Naive B cell (primary cell): ENCODE measurements around the gene GLIS1. TPM values are rescaled to one million over a fixed set of nuclear protein-coding genes. Genes with fewer than 3 reads are reported as not detected.

ENCODE experiments used
- ATAC-seq, 2 donors: fragments of 150-1000 bp; cut with Tn5 transposase; 2 replicates each; pipeline ENCODE4 v1.10.0; 2021; ENCODE audit warnings: low read depth in 2 of 2, mild to moderate bottlenecking in 2 of 2, moderate library complexity in 2 of 2
- DNase-seq: peaks from one replicate; pipeline ENCODE4 v3.0.0; 2022
- H3K27ac Mint-ChIP-seq, 6 donors: one replicate each; pipeline ENCODE4 v1.8.0; 2020 to 2022; ENCODE audit warnings: mild to moderate bottlenecking in 6 of 6, mixed read lengths in 6 of 6, moderate library complexity in 5 of 6, inconsistent platforms in 2 of 6
- H3K27me3 Mint-ChIP-seq, 3 donors: one replicate each; pipeline ENCODE4 v1.8.0; 2021 to 2022; ENCODE audit warnings: mixed read lengths in 3 of 3, mild to moderate bottlenecking in 1 of 3
- H3K36me3 Mint-ChIP-seq, 2 donors: one replicate each; pipeline ENCODE4 v1.8.0; 2020 to 2022; ENCODE audit warnings: mixed read lengths in 2 of 2, inconsistent platforms in 1 of 2, mild to moderate bottlenecking in 1 of 2
- H3K4me1 Mint-ChIP-seq, 3 donors: one replicate each; pipeline ENCODE4 v1.8.0; 2020 to 2022; ENCODE audit warnings: mixed read lengths in 3 of 3, inconsistent platforms in 1 of 3, mild to moderate bottlenecking in 1 of 3, moderate library complexity in 1 of 3
- H3K4me3 Mint-ChIP-seq, 8 donors: one replicate each; pipeline ENCODE4 v1.8.0; 2020 to 2022; ENCODE audit warnings: mild to moderate bottlenecking in 8 of 8, mixed read lengths in 8 of 8, moderate library complexity in 8 of 8, inconsistent platforms in 2 of 8
- H3K9me3 Mint-ChIP-seq, 7 donors: one replicate each; pipeline ENCODE4 v1.8.0; 2020 to 2022; ENCODE audit warnings: mixed read lengths in 7 of 7, mild to moderate bottlenecking in 5 of 7, inconsistent platforms in 2 of 7, moderate library complexity in 1 of 7
- polyA plus RNA-seq, 6 donors: library from polyadenylated mRNA; unstranded; fragments of 300-500 nt; fragmentation: Illumina TruSeq; gene quantifications; one replicate each; pipeline ENCODE4 v1.2.3, GENCODE V29; 2021; ENCODE audit warnings: low read depth in 6 of 6

The GLIS1 gene
- polyA plus RNA-seq, 6 donors from 2014 or later = not detected

GRCh38 chr1:53583021-53583867, 155.7 kb downstream of the GLIS1 start:
- Mint-ChIP-seq H3K27ac (peak overlapping the region in 1 of 6 donors; percentile 28), H3K4me3 (no peak overlapping the region), H3K27me3 (peaks cover 4 to 18% (median 16%) of the 10 kb centered on the region in 3 donors), H3K4me1 (no peaks in the 10 kb centered on the region), H3K36me3 (no peaks in the 10 kb centered on the region), H3K9me3 (no peaks in the 10 kb centered on the region)
- ATAC-seq (no peak), DNase-seq (no peak)

- DNase-seq (no peak), ATAC-seq (no peak)
- Mint-ChIP-seq H3K27ac (no peak overlapping the region), H3K27me3 (peaks cover 7 to 26% (median 17%) of the 10 kb centered on the region in 3 donors), H3K4me1 (no peaks in the 10 kb centered on the region), H3K4me3 (no peak overlapping the region), H3K9me3 (no peaks in the 10 kb centered on the region), H3K36me3 (no peaks in the 10 kb centered on the region)
Measured at GRCh38 chr1:53582211-53583020, 156.5 kb downstream of the GLIS1 start.

DNA sequence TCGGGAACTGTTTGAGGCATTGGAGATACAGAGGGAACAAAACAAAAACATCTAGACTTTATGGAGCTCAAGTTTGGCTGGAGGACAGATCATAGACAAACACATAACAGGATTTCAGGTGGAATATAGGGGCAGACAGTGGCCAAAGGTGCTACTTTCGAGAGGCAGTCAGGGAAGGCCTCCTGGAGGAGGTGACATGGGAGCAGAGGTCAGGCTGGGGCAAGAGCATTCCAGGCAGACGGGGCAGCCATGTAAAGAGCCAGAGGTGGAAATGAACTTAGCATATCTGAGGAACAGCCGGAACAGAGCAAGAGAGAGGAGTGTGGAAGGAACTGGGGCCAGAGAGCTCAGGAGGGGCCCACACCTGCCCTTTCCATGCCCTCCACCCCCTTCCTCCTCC, 157.5 kb downstream of the GLIS1 start:
- H3K27ac Mint-ChIP-seq = no peak overlapping the region
- no peak for ATAC-seq
- H3K36me3 Mint-ChIP-seq = no peaks in the 10 kb centered on the region
- H3K4me1 Mint-ChIP-seq = peaks cover 0 to 3% (median 0%) of the 10 kb centered on the region in 3 donors
- no peaks in the 10 kb centered on the region for H3K9me3 Mint-ChIP-seq
- DNase-seq = no peak
- H3K27me3 Mint-ChIP-seq = peaks cover 5 to 32% (median 22%) of the 10 kb centered on the region in 3 donors
- H3K4me3 Mint-ChIP-seq = no peak overlapping the region

DNA sequence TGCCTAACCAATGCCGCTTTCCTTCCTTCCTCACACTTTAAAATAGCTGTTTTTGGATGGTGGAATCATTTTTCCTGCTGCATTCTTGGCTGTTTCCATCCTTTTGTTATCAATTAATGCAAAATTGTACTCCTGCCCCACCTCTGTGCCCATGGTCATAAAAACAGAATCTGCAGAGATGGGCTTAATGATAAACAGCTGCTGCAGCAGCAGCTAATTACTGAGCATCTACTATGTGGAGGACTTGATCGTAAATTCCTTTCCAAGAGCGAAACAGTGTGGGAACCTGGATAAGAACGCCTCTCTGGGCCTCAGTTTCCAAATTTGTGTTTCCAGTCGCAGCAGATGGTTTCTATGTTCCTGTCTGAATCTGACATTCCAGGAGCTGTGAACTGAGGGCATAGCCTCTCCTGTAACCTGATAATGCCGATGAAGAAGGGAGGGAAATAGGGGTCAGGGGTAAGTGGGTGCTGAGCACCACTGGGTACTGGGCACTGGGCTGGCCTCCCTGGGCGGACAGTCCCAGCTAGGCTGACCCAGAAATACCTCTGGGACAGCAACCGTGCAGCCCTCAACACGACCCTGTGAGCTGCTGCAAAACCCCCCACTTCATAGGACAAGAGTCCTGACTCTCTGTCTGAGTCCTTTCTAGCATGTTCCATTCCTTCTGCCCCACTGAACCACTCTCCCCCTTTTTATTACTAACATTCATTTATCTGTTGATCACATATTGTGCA, 158.1 kb downstream of the GLIS1 start:
- Mint-ChIP-seq H3K9me3 (no peaks in the 10 kb centered on the region), H3K27me3 (peaks cover 3 to 35% (median 26%) of the 10 kb centered on the region in 3 donors)
- no peak for DNase-seq

DNA sequence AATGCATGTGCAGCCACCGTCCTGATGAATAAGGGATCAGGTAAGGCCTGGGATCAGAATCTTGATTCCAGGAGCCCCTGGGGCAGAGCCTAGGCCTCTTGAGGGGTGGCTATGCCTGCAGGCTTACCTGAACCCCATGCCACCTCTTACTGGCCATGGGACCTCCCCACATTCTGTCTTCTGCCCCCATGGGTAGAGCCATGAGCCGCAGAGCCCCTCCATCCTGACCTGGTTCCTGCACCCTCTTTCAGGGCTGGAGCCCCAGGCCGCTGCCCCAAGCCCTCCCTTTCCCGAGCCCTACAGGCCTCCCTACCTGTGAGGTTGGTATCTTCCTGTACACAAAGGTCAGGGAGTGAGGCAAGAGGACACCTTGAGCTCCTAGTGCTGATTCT, 159.0 kb downstream of the GLIS1 start:
- Mint-ChIP-seq H3K4me3 (no peak overlapping the region), H3K9me3 (no peaks in the 10 kb centered on the region), H3K4me1 (peaks cover 0 to 11% (median 0%) of the 10 kb centered on the region in 3 donors), H3K36me3 (no peaks in the 10 kb centered on the region), H3K27me3 (peaks cover 3 to 44% (median 33%) of the 10 kb centered on the region in 3 donors), H3K27ac (no peak overlapping the region)
- ATAC-seq (no peak), DNase-seq (no peak)

More for the DNA sequence above, 158.1 kb downstream of the GLIS1 start:
- ATAC-seq = no peak
- no peak overlapping the region for H3K27ac Mint-ChIP-seq
- peaks cover 0 to 6% (median 0%) of the 10 kb centered on the region in 3 donors for H3K4me1 Mint-ChIP-seq
- no peaks in the 10 kb centered on the region for H3K36me3 Mint-ChIP-seq
- H3K4me3 Mint-ChIP-seq = no peak overlapping the region

DNA sequence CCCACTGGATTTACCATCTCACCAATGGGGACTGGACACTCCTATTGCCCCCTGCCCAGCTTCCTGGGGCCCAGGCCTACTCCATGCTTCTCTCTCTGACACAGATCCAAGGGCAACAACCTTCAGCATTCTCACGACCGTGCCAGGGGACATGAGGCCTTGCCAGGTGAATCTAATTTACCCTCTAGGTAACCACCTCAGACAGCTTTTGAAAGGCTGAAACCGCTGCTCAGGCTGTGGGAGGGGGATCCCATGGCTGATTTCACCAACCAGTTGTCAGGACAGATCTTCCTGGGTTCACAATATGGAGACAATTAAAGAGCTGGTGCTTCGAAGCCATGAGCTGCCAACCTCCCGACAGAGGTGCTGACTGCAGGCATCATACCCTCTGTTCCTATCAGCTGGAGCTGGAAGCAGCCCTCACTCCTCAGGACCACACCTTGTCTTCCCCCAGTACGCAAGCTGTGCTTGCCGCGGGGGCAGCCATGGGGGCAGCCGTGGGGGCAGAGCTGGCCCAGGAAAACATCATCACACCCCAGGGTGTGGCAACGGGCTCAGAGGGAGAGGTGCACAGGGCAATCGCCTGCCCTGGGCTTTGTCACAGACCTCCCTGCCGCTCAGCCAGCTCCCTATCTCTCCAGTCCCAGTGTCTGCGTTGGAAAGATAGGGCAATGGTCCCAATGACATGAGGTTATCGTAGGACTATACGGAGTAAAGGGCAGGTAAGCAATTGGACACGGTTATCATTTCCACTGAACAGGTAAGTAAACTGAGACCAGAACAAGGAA, 159.5 kb downstream of the GLIS1 start:
- Mint-ChIP-seq H3K4me3 (no peak overlapping the region), H3K27ac (no peak overlapping the region), H3K9me3 (no peaks in the 10 kb centered on the region), H3K4me1 (peaks cover 0 to 11% (median 0%) of the 10 kb centered on the region in 3 donors), H3K36me3 (no peaks in the 10 kb centered on the region), H3K27me3 (peaks cover 3 to 46% (median 34%) of the 10 kb centered on the region in 3 donors)
- DNase-seq (no peak), ATAC-seq (no peak)

- no peak for ATAC-seq
- H3K4me1 Mint-ChIP-seq = peaks cover 0 to 11% (median 0%) of the 10 kb centered on the region in 3 donors
- H3K27me3 Mint-ChIP-seq = peaks cover 4 to 49% (median 32%) of the 10 kb centered on the region in 3 donors
- H3K27ac Mint-ChIP-seq = no peak overlapping the region
- no peaks in the 10 kb centered on the region for H3K36me3 Mint-ChIP-seq
- peak overlapping the region in 1 of 8 donors; percentile 5 for H3K4me3 Mint-ChIP-seq
- H3K9me3 Mint-ChIP-seq = no peaks in the 10 kb centered on the region
- no peak for DNase-seq
Measured at GRCh38 chr1:53578358-53578757, 160.6 kb downstream of the GLIS1 start.

GRCh38 chr1:53577761-53578100, 161.2 kb downstream of the GLIS1 start:
- H3K4me1 Mint-ChIP-seq = peaks cover 0 to 11% (median 0%) of the 10 kb centered on the region in 3 donors
- H3K4me3 Mint-ChIP-seq = no peak overlapping the region
- no peaks in the 10 kb centered on the region for H3K9me3 Mint-ChIP-seq
- H3K27me3 Mint-ChIP-seq = peaks cover 6 to 50% (median 32%) of the 10 kb centered on the region in 3 donors
- DNase-seq = no peak
- ATAC-seq = no peak
- H3K27ac Mint-ChIP-seq = no peak overlapping the region
- no peaks in the 10 kb centered on the region for H3K36me3 Mint-ChIP-seq

GRCh38 chr1:53576866-53577760, 161.9 kb downstream of the GLIS1 start:
- Mint-ChIP-seq H3K9me3 (no peaks in the 10 kb centered on the region), H3K27ac (peak overlapping the region in 1 of 6 donors; percentile 90), H3K4me3 (peak overlapping the region in 2 of 8 donors; percentile 29 to 37), H3K36me3 (no peaks in the 10 kb centered on the region), H3K4me1 (peaks cover 0 to 11% (median 0%) of the 10 kb centered on the region in 3 donors), H3K27me3 (peaks cover 6 to 50% (median 32%) of the 10 kb centered on the region in 3 donors)
- DNase-seq (no peak), ATAC-seq (no peak)

DNA sequence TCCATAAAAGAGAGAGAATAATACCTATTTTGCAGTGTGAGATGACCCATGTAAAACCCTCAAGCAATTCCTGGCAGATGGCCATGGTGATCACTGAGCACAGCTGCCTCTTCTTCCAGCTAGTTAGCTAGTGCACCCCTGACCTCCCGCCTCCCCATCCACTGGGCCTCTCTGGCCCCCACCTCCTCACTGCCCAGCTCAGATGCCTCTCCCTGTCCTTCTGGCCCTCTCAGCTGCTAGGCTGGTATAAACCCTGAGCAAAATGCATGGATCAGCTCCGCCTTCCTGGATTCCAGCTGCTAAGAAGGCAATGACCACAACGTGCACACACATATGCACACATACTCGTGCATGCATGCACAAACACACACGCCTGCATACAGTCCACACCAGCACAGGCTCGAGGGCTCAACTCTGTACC, 162.6 kb downstream of the GLIS1 start:
- no peak for DNase-seq
- Mint-ChIP-seq H3K9me3 (no peaks in the 10 kb centered on the region), H3K27me3 (peaks cover 6 to 50% (median 29%) of the 10 kb centered on the region in 3 donors), H3K27ac (peak overlapping the region in 1 of 6 donors; percentile 90), H3K4me3 (no peak overlapping the region), H3K36me3 (no peaks in the 10 kb centered on the region), H3K4me1 (peaks cover 0 to 11% (median 0%) of the 10 kb centered on the region in 3 donors)
- no peak for ATAC-seq

DNA sequence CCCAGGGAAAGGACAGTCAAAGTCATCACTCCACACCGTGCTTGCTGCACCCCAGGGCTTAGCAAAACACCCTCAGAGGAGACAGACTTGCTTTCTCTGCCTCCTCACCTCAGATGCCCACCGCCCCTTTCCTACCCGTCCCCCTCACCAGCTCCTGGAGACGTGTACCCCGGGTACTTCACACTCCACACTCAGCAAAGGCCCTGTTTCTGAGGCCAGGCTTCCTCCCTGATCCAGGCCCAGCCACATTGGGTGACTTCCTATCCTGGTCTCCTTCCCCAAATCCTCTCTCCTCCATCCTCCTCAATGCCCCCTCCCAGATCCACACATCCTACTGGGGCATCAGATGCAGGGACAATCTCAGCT, 163.0 kb downstream of the GLIS1 start:
- ATAC-seq = no peak
- H3K27ac Mint-ChIP-seq = no peak overlapping the region
- peaks cover 6 to 50% (median 27%) of the 10 kb centered on the region in 3 donors for H3K27me3 Mint-ChIP-seq
- no peak overlapping the region for H3K4me3 Mint-ChIP-seq
- peaks cover 0 to 11% (median 0%) of the 10 kb centered on the region in 3 donors for H3K4me1 Mint-ChIP-seq
- H3K36me3 Mint-ChIP-seq = no peaks in the 10 kb centered on the region
- H3K9me3 Mint-ChIP-seq = no peaks in the 10 kb centered on the region
- DNase-seq = no peak
